HepG2 (cell line): ENCODE data around the gene PSMC3IP. TPM values are rescaled to one million over a fixed set of nuclear protein-coding genes. Genes with fewer than 3 reads are reported as not detected.
A peak's percentile ranks its signal among the peaks of the same experiment; 100 is the strongest.

Source experiments
- ATF7 ChIP-seq, 2 experiments: fragments of 450-650 bp in 1 of 2; sonication (generic) in 1 of 2; formaldehyde crosslinking in 1 of 2; IDR thresholded peaks; 2 replicates each; pipeline versions ENCODE4 v1.4.0 to v1.6.1; 2016 to 2020; ENCODE audit warnings: antibody characterized with exemption in 1 of 2, mild to moderate bottlenecking in 1 of 2, missing genetic modification reagents in 1 of 2
- CEBPB ChIP-seq: IDR thresholded peaks from 2 replicates; pipeline ENCODE4 v1.6.1; 2011; ENCODE audit warnings: low read depth, low read length, improper control_type of control experiment, borderline replicate concordance
- DNMT1 ChIP-seq: sonication (generic); formaldehyde crosslinking; IDR thresholded peaks from 2 replicates; pipeline ENCODE4 v1.5.1; 2020; ENCODE audit warnings: mild to moderate bottlenecking, missing genetic modification reagents
- ELF4 ChIP-seq: sonication (generic); formaldehyde crosslinking; IDR thresholded peaks from 2 replicates; pipeline ENCODE4 v1.5.0; 2020; ENCODE audit warnings: missing genetic modification reagents, mild to moderate bottlenecking, moderate library complexity, borderline replicate concordance
- ETV5 ChIP-seq: IDR thresholded peaks from 2 replicates; pipeline ENCODE4 v1.6.1; 2018; ENCODE audit warnings: missing biosample characterization, missing genetic modification reagents, inconsistent platforms, borderline replicate concordance
- GATAD1 ChIP-seq: IDR thresholded peaks from 2 replicates; pipeline ENCODE4 v1.6.1; 2016; ENCODE audit warnings: missing genetic modification reagents, missing compliant biosample characterization
- HOXA5 ChIP-seq: sonication (generic); formaldehyde crosslinking; IDR thresholded peaks from 2 replicates; pipeline ENCODE4 v1.4.0; 2020; ENCODE audit warnings: missing genetic modification reagents
- NR2F2 ChIP-seq: IDR thresholded peaks from 2 replicates; pipeline ENCODE4 v1.6.1; 2012; ENCODE audit warnings: low read depth, inconsistent platforms, borderline replicate concordance
- SALL1 ChIP-seq: sonication (generic); formaldehyde crosslinking; IDR thresholded peaks from 2 replicates; pipeline ENCODE4 v1.8.0; 2022; ENCODE audit warnings: mild to moderate bottlenecking, missing genetic modification reagents
- SIX1 ChIP-seq: sonication (generic); formaldehyde crosslinking; IDR thresholded peaks from 2 replicates; pipeline ENCODE4 v1.4.0; 2020; ENCODE audit warnings: missing genetic modification reagents, borderline replicate concordance
- SOX5 ChIP-seq: IDR thresholded peaks from 2 replicates; pipeline ENCODE4 v1.6.1; 2016; ENCODE audit warnings: borderline replicate concordance
- SOX6 ChIP-seq, 2 experiments: fragments of 450-650 bp in 1 of 2; sonication (generic) in 1 of 2; formaldehyde crosslinking in 1 of 2; IDR thresholded peaks; 2 replicates each; pipeline versions ENCODE4 v1.4.0 to v1.6.1; 2017 to 2020; ENCODE audit warnings: antibody characterized with exemption in 1 of 2, mild to moderate bottlenecking in 1 of 2, missing genetic modification reagents in 1 of 2
- SRY ChIP-seq: sonication (generic); formaldehyde crosslinking; IDR thresholded peaks from 2 replicates; pipeline ENCODE4 v1.8.0; 2022; ENCODE audit warnings: mild to moderate bottlenecking, missing genetic modification reagents
- ZNF317 ChIP-seq: sonication (generic); formaldehyde crosslinking; IDR thresholded peaks from 2 replicates; pipeline ENCODE4 v1.5.0; 2020; ENCODE audit warnings: mild to moderate bottlenecking, missing genetic modification reagents
- ZNF333 ChIP-seq: sonication (generic); formaldehyde crosslinking; IDR thresholded peaks from 2 replicates; pipeline ENCODE4 v1.4.0; 2020; ENCODE audit warnings: mild to moderate bottlenecking, missing genetic modification reagents, borderline replicate concordance
- ZNF614 ChIP-seq: IDR thresholded peaks from 2 replicates; pipeline ENCODE4 v1.6.1; 2018; ENCODE audit warnings: missing biosample characterization, missing genetic modification reagents, inconsistent platforms, borderline replicate concordance
- ZNF772 ChIP-seq: sonication (generic); formaldehyde crosslinking; IDR thresholded peaks from 2 replicates; pipeline ENCODE4 v1.5.0; 2020; ENCODE audit warnings: mild to moderate bottlenecking, missing genetic modification reagents
- ZSCAN5A ChIP-seq: sonication (generic); formaldehyde crosslinking; IDR thresholded peaks from 2 replicates; pipeline ENCODE4 v1.8.0; 2022; ENCODE audit warnings: mild to moderate bottlenecking, missing genetic modification reagents, borderline replicate concordance
- polyA plus RNA-seq, 8 experiments: library from polyadenylated mRNA; depleted of rRNA in 3 of 8; stranded (reverse) in 7 of 8; unstranded in 1 of 8; fragments of >200 nt; fragmentation: Illumina TruSeq in 4 of 8; extraction: Trizol in 4 of 8; gene quantifications; 2 replicates each; pipeline versions ENCODE4 v1.2.1 to v1.2.3, GENCODE V29; 2011 to 2016; ENCODE audit warnings: low read depth in 4 of 8, missing spikeins in 1 of 8, mixed read lengths in 1 of 8; ENCODE audit not compliant: insufficient read depth in 1 of 8
- total RNA-seq, 5 experiments: library from RNA; depleted of rRNA; stranded (reverse); fragments of >200 nt; fragmentation: Illumina TruSeq; extraction: Trizol; gene quantifications; 2 replicates each; pipeline ENCODE4 v1.2.3, GENCODE V29; 2016; ENCODE audit warnings: low read depth in 1 of 5
- TF ChIP-seq, protein P1 (sequence below): sonication (generic); formaldehyde crosslinking; IDR thresholded peaks from 2 replicates; pipeline ENCODE4 v1.4.0; 2020; ENCODE audit warnings: missing genetic modification reagents
- TF ChIP-seq, protein P2 (sequence below): sonication (generic); formaldehyde crosslinking; IDR thresholded peaks from 2 replicates; pipeline ENCODE4 v1.4.0; 2020; ENCODE audit warnings: missing genetic modification reagents, borderline replicate concordance
- TF ChIP-seq, protein P3 (sequence below): sonication (generic); formaldehyde crosslinking; IDR thresholded peaks from 2 replicates; pipeline ENCODE4 v1.5.1; 2020; ENCODE audit warnings: missing genetic modification reagents, mild to moderate bottlenecking, borderline replicate concordance

Gene PSMC3IP
- total and polyA plus RNA-seq, 2 of the 13 experiments (the other 11 are each of a cell fraction or from before 2014, with no cell fraction given), result 6.5 to 22.4 TPM

GRCh38 chr17:42564815-42565522 is 12.6 kb downstream of the PSMC3IP start (continued):
- TF ChIP-seq, protein P1, sequence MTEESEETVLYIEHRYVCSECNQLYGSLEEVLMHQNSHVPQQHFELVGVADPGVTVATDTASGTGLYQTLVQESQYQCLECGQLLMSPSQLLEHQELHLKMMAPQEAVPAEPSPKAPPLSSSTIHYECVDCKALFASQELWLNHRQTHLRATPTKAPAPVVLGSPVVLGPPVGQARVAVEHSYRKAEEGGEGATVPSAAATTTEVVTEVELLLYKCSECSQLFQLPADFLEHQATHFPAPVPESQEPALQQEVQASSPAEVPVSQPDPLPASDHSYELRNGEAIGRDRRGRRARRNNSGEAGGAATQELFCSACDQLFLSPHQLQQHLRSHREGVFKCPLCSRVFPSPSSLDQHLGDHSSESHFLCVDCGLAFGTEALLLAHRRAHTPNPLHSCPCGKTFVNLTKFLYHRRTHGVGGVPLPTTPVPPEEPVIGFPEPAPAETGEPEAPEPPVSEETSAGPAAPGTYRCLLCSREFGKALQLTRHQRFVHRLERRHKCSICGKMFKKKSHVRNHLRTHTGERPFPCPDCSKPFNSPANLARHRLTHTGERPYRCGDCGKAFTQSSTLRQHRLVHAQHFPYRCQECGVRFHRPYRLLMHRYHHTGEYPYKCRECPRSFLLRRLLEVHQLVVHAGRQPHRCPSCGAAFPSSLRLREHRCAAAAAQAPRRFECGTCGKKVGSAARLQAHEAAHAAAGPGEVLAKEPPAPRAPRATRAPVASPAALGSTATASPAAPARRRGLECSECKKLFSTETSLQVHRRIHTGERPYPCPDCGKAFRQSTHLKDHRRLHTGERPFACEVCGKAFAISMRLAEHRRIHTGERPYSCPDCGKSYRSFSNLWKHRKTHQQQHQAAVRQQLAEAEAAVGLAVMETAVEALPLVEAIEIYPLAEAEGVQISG (CRISPR knock-in tag), result peak; percentile 75; the same call in 1 of the 2 replicates
- TF ChIP-seq SRY (CRISPR knock-in tag) (0 out of 2 replicates have a peak, but pooled peaks have one; percentile 27), ZNF772 (CRISPR knock-in tag) (peak; percentile 23; the same call in 1 of the 2 replicates), DNMT1 (CRISPR knock-in tag) (no peak), NR2F2 (peak; percentile 78), CEBPB (peak; percentile 17; the same call in 1 of the 2 replicates), SOX5 (CRISPR knock-in tag) (peak; percentile 75), ETV5 (CRISPR knock-in tag) (peak; percentile 81; the same call in 1 of the 2 replicates), ZSCAN5A (no peak), ATF7 (IDR thresholded peaks at IDR 0.05) (no peak), ATF7 (CRISPR knock-in tag; IDR thresholded peaks at IDR 0.05) (no peak), GATAD1 (peak; percentile 65; the same call in 1 of the 2 replicates), ZNF317 (CRISPR knock-in tag) (peak; percentile 52), ZNF333 (CRISPR knock-in tag) (no peak; the same call in 1 of the 2 replicates), SIX1 (CRISPR knock-in tag) (peak; percentile 53; the same call in 1 of the 2 replicates), SOX6 (IDR thresholded peaks at IDR 0.05) (no peak), SOX6 (CRISPR knock-in tag; IDR thresholded peaks at IDR 0.05) (peak; percentile 88), SALL1 (CRISPR knock-in tag) (peak; percentile 93), ELF4 (CRISPR knock-in tag) (no peak), ZNF614 (CRISPR knock-in tag) (no peak; the same call in 1 of the 2 replicates), HOXA5 (peak; percentile 76; the same call in 1 of the 2 replicates)
- TF ChIP-seq, protein P2, sequence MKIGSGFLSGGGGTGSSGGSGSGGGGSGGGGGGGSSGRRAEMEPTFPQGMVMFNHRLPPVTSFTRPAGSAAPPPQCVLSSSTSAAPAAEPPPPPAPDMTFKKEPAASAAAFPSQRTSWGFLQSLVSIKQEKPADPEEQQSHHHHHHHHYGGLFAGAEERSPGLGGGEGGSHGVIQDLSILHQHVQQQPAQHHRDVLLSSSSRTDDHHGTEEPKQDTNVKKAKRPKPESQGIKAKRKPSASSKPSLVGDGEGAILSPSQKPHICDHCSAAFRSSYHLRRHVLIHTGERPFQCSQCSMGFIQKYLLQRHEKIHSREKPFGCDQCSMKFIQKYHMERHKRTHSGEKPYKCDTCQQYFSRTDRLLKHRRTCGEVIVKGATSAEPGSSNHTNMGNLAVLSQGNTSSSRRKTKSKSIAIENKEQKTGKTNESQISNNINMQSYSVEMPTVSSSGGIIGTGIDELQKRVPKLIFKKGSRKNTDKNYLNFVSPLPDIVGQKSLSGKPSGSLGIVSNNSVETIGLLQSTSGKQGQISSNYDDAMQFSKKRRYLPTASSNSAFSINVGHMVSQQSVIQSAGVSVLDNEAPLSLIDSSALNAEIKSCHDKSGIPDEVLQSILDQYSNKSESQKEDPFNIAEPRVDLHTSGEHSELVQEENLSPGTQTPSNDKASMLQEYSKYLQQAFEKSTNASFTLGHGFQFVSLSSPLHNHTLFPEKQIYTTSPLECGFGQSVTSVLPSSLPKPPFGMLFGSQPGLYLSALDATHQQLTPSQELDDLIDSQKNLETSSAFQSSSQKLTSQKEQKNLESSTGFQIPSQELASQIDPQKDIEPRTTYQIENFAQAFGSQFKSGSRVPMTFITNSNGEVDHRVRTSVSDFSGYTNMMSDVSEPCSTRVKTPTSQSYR, result 0 out of 2 replicates have a peak, but pooled peaks have one; percentile 6
- TF ChIP-seq, protein P3, sequence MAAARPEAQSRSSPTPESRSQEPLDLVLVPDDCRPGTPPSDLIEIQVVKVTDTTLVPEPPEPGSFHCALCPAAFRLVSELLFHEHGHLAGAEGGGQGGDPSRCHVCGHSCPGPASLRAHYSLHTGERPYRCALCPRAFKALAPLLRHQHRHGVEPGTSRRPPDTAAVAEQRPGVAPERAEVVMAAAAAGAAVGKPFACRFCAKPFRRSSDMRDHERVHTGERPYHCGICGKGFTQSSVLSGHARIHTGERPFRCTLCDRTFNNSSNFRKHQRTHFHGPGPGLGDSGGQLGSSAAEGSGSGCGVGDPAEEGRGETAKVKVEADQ (CRISPR knock-in tag), result 0 out of 2 replicates have a peak, but pooled peaks have one; percentile 62
